Spleen (tissue), 7 donors: ENCODE results near the gene KLLN.

Source experiments
- POLR2A ChIP-seq, 3 donors: fragments of 450-650 bp; IDR thresholded peaks; one replicate each; pipeline ENCODE4 v1.5.1; 2017; ENCODE audit warnings: antibody characterized with exemption in 3 of 3, mild to moderate bottlenecking in 1 of 3
- TF ChIP-seq, protein P1 (sequence below), 11 experiments: fragments of 200-600 bp in 7 of 11; fragments of 450-650 bp in 4 of 11; sonication (generic) in 4 of 11; IDR thresholded peaks in 8 of 11; conservative IDR thresholded peaks in 3 of 11; 1 replicate in 7 of 11; 2 replicates in 4 of 11; pipeline versions ENCODE4 v1.4.0 to v1.8.0; 2016 to 2021; ENCODE audit warnings: antibody characterized with exemption in 11 of 11, inconsistent platforms in 4 of 11, mild to moderate bottlenecking in 1 of 11
- donor health status: DM: no; HTN: no; CAD: no; lungs with moderate emphysema.
- donor health status: DM: no; HTN: no; CAD: no.
- donor health status: DM: no; HTN: no; CAD: no.

DNA sequence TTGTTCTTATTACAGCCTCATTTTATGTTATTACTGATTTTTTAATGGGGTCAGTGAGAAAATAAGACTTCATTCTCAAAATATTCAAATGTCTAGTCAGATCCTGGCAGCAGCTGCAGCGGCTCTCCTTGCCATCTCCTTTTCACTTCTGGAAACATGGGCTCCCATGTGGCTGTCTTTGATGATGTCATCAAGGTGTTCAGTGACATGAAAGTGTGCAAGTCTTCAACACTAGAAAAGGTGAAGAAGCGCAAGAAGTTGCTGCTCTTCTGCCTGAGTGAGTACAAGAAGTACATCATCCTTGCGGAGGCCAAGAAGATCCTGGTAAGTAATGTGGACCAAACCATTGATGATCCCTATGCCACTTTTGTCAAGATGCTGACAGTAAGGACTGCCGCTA lies 19.6 kb downstream of the KLLN start:
- no peak for TF ChIP-seq POLR2A (IDR thresholded peaks at IDR 0.05)
- TF ChIP-seq, protein P1, sequence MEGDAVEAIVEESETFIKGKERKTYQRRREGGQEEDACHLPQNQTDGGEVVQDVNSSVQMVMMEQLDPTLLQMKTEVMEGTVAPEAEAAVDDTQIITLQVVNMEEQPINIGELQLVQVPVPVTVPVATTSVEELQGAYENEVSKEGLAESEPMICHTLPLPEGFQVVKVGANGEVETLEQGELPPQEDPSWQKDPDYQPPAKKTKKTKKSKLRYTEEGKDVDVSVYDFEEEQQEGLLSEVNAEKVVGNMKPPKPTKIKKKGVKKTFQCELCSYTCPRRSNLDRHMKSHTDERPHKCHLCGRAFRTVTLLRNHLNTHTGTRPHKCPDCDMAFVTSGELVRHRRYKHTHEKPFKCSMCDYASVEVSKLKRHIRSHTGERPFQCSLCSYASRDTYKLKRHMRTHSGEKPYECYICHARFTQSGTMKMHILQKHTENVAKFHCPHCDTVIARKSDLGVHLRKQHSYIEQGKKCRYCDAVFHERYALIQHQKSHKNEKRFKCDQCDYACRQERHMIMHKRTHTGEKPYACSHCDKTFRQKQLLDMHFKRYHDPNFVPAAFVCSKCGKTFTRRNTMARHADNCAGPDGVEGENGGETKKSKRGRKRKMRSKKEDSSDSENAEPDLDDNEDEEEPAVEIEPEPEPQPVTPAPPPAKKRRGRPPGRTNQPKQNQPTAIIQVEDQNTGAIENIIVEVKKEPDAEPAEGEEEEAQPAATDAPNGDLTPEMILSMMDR (IDR thresholded peaks at IDR 0.05 in 8 of 11, conservative IDR thresholded peaks at IDR 0.05 in 3 of 11): no peak
